ENCODE data around the gene KCNAB1. TPM values are rescaled to one million over a fixed set of nuclear protein-coding genes. Genes with fewer than 3 reads are reported as not detected.

KCNAB1 gene
- total RNA-seq, 3 donors from 2014 or later = 3.9 to 8.3 (median 5.4) TPM

DNA sequence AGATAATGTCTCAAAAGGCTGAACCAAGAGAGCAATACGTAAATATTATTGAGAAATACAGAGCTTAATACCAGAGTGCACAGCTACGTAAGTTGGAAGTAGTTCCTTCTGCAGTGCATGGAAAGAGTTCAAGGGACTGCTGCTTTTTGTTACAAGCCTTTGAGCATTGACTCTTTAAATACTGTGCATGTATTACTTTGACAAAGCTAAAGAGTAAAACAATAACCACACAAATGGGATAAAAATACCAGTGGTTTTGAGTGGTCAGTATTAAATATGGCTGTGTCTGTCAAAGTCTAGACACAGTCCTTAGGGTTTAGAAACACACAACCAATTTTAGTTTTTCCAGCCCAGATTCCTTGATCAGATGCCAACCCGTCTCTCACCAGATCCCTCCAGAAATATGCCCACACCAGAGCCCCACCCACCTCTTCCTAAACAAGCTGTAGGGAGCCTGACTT is 372.5 kb downstream of the KCNAB1 start:
- Histone ChIP-seq H3K4me1 (no peaks in the 10 kb centered on the region), H3K4me3 (no peak overlapping the region), H3K36me3 (no peaks in the 10 kb centered on the region), H3K27me3 (no peaks in the 10 kb centered on the region), H3K9me3 (no peaks in the 10 kb centered on the region), H3K27ac (no peak overlapping the region)
- TF ChIP-seq POLR2AphosphoS5 (IDR thresholded peaks at IDR 0.05) (no peak), POLR2A (IDR thresholded peaks at IDR 0.05) (no peak)
- TF ChIP-seq, protein P1, sequence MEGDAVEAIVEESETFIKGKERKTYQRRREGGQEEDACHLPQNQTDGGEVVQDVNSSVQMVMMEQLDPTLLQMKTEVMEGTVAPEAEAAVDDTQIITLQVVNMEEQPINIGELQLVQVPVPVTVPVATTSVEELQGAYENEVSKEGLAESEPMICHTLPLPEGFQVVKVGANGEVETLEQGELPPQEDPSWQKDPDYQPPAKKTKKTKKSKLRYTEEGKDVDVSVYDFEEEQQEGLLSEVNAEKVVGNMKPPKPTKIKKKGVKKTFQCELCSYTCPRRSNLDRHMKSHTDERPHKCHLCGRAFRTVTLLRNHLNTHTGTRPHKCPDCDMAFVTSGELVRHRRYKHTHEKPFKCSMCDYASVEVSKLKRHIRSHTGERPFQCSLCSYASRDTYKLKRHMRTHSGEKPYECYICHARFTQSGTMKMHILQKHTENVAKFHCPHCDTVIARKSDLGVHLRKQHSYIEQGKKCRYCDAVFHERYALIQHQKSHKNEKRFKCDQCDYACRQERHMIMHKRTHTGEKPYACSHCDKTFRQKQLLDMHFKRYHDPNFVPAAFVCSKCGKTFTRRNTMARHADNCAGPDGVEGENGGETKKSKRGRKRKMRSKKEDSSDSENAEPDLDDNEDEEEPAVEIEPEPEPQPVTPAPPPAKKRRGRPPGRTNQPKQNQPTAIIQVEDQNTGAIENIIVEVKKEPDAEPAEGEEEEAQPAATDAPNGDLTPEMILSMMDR (IDR thresholded peaks at IDR 0.05) = no peak
- DNase-seq (ENCODE audit: low spot score in 2 of 2) = no peak
- intact Hi-C loops (cut with DNase I; ENCODE audit: low total_unique reads) = no loop called here

DNA sequence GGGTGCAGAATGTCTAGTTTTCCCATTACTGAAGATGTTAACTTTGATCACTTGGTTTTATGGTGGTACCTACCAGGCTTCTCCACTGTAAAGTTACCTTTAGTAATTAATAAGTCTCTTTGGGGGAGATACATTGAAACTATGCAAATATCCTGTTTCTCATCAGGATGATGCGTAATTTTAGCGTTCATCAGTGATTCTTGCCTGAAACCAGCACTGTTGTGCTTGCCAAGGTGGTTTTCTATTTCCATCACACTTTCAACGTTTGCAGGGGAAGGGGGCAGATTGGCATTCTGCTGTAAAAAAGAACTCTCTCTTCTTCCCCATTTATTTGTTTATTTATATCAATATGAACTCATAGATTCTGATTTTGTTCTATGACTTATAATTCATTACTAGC is 373.5 kb downstream of the KCNAB1 start:
- H3K4me1 ChIP-seq = no peaks in the 10 kb centered on the region
- no peak overlapping the region for H3K4me3 ChIP-seq
- intact Hi-C loops (cut with DNase I; ENCODE audit: low total_unique reads) = no loop called here
- TF ChIP-seq POLR2A (IDR thresholded peaks at IDR 0.05) (no peak), POLR2AphosphoS5 (IDR thresholded peaks at IDR 0.05) (no peak)
- TF ChIP-seq, protein P1 (IDR thresholded peaks at IDR 0.05) = no peak
- no peaks in the 10 kb centered on the region for H3K27me3 ChIP-seq
- no peaks in the 10 kb centered on the region for H3K36me3 ChIP-seq
- H3K27ac ChIP-seq = no peak overlapping the region
- H3K9me3 ChIP-seq = peaks cover 0 to 2% of the 10 kb centered on the region in 2 donors
- no peak for DNase-seq (ENCODE audit: low spot score in 2 of 2)

- peaks cover 0 to 5% of the 10 kb centered on the region in 2 donors for H3K9me3 ChIP-seq
- intact Hi-C loops (cut with DNase I; ENCODE audit: low total_unique reads) = no loop called here
- H3K4me3 ChIP-seq = no peak overlapping the region
- H3K36me3 ChIP-seq = no peaks in the 10 kb centered on the region
- H3K4me1 ChIP-seq = no peaks in the 10 kb centered on the region
- TF ChIP-seq POLR2A (IDR thresholded peaks at IDR 0.05) (no peak), POLR2AphosphoS5 (IDR thresholded peaks at IDR 0.05) (no peak)
- TF ChIP-seq, protein P1 (IDR thresholded peaks at IDR 0.05) = no peak
- no peaks in the 10 kb centered on the region for H3K27me3 ChIP-seq
- no peak overlapping the region for H3K27ac ChIP-seq
- DNase-seq (ENCODE audit: low spot score in 2 of 2) = no peak
These were observed 375.4 kb downstream of the KCNAB1 start for GRCh38 chr3:156495816-156496215.

- Histone ChIP-seq H3K27me3 (no peaks in the 10 kb centered on the region), H3K27ac (no peak overlapping the region), H3K9me3 (peaks cover 0 to 5% of the 10 kb centered on the region in 2 donors), H3K4me3 (no peak overlapping the region), H3K36me3 (no peaks in the 10 kb centered on the region), H3K4me1 (no peaks in the 10 kb centered on the region)
- no peak for DNase-seq (ENCODE audit: low spot score in 2 of 2)
- intact Hi-C loops (cut with DNase I; ENCODE audit: low total_unique reads) = no loop called here
- TF ChIP-seq, protein P1 (IDR thresholded peaks at IDR 0.05) = no peak
- TF ChIP-seq POLR2A (IDR thresholded peaks at IDR 0.05) (no peak), POLR2AphosphoS5 (IDR thresholded peaks at IDR 0.05) (no peak)
These were observed 376.9 kb downstream of the KCNAB1 start for GRCh38 chr3:156497326-156497725.

- H3K4me3 ChIP-seq = no peak overlapping the region
- no peak overlapping the region for H3K27ac ChIP-seq
- no peaks in the 10 kb centered on the region for H3K36me3 ChIP-seq
- H3K27me3 ChIP-seq = no peaks in the 10 kb centered on the region
- TF ChIP-seq POLR2A (IDR thresholded peaks at IDR 0.05) = no peak
- no peak for DNase-seq (ENCODE audit: low spot score in 2 of 2)
- intact Hi-C loops (cut with DNase I; ENCODE audit: low total_unique reads) = no loop called here
- H3K4me1 ChIP-seq = no peaks in the 10 kb centered on the region
- H3K9me3 ChIP-seq = peaks cover 0 to 5% of the 10 kb centered on the region in 2 donors
These were observed 377.9 kb downstream of the KCNAB1 start for GRCh38 chr3:156498307-156498706.

DNA sequence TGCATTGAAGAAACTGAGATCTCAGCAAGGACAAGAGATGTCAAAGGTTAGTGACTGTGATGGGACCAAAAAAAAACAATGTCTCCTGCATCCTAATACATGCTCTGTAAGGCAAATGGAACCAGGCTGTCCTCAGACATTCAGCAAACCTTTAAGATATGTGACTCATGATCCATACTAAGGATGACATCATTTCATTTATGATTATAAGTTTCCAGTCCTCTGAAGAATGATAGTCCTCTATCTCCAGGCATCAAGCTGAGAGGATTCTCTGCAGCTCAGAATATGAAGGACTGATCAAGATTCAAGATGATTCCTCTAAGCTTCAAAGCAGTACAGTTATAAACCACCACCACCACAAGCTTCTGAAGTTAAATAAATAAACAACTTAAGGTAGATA is 386.9 kb downstream of the KCNAB1 start:
- H3K36me3 ChIP-seq = no peaks in the 10 kb centered on the region
- TF ChIP-seq POLR2AphosphoS5 (IDR thresholded peaks at IDR 0.05) (no peak), POLR2A (IDR thresholded peaks at IDR 0.05) (no peak)
- TF ChIP-seq, protein P1 (IDR thresholded peaks at IDR 0.05) = no peak
- H3K4me1 ChIP-seq = no peaks in the 10 kb centered on the region
- no peaks in the 10 kb centered on the region for H3K9me3 ChIP-seq
- H3K27ac ChIP-seq = no peak overlapping the region
- no peak for DNase-seq (ENCODE audit: low spot score in 2 of 2)
- intact Hi-C loops (cut with DNase I; ENCODE audit: low total_unique reads) = no loop called here
- no peaks in the 10 kb centered on the region for H3K27me3 ChIP-seq
- H3K4me3 ChIP-seq = no peak overlapping the region

All from breast epithelium (tissue), 4 donors.